ENCODE measurements around the gene HMGCS2. TPM values are rescaled to one million over a fixed set of nuclear protein-coding genes. Genes with fewer than 3 reads are reported as not detected.

Gene HMGCS2
- total RNA-seq, 1 donor from 2014 or later, result not detected

GRCh38 chr1:119700326-119700725, 68.4 kb downstream of the HMGCS2 start:
- no peak overlapping the region for H3K4me2 ChIP-seq
- TF ChIP-seq EZH2phosphoT487 (IDR thresholded peaks at IDR 0.05) (no peak), EZH2 (IDR thresholded peaks at IDR 0.05) (no peak), CTCF (IDR thresholded peaks at IDR 0.05) (no peak)
- Mint-ChIP-seq H3K4me3 (no peak overlapping the region), H3K4me1 (peaks cover 9% of the 10 kb centered on the region), H3K27me3 (ENCODE audit: insufficient read depth, low read depth) (peaks cover 5% of the 10 kb centered on the region), H3K36me3 (no peaks in the 10 kb centered on the region), H3K9me3 (peaks cover 26% of the 10 kb centered on the region), H3K27ac (no peak overlapping the region)
- no peak overlapping the region for H3K27ac ChIP-seq
- no peak overlapping the region for H3K9ac ChIP-seq
- no peak overlapping the region for H3K4me3 ChIP-seq
- H3K9me3 ChIP-seq (ENCODE audit: low read depth), result peaks cover 8% of the 10 kb centered on the region
- H3F3A ChIP-seq (ENCODE audit: low read depth), result no peaks in the 10 kb centered on the region
- no peaks in the 10 kb centered on the region for H3K36me3 ChIP-seq
- no peaks in the 10 kb centered on the region for H4K20me1 ChIP-seq (ENCODE audit: low read depth)
- no peak overlapping the region for H2AFZ ChIP-seq (replicated peaks)
- DNase-seq (ENCODE audit: low spot score), result no peak
- H3K79me2 ChIP-seq (ENCODE audit: low read depth), result no peaks in the 10 kb centered on the region
- H3K27me3 ChIP-seq, result no peaks in the 10 kb centered on the region
- H3K4me1 ChIP-seq, result peaks cover 10% of the 10 kb centered on the region

Other genes starting within 250 kb of the HMGCS2 start
- gene ZNF697, start 120.6 kb downstream of the HMGCS2 start, total RNA-seq (ENCODE audit: low replicate concordance), result 8.3 and 9.8 TPM in 2 replicates
- gene PHGDH, start 57.0 kb downstream of the HMGCS2 start, total RNA-seq (ENCODE audit: low replicate concordance), result 166 and 204 TPM in 2 replicates
- not detected in 2 replicates for gene REG4, start 42.6 kb upstream of the HMGCS2 start, total RNA-seq (ENCODE audit: low replicate concordance)
- gene ADAM30, start 127.6 kb upstream of the HMGCS2 start, total RNA-seq (ENCODE audit: low replicate concordance), result not detected in 2 replicates